ENCODE measurements around the gene IGFBP4.

IGFBP4 gene

GRCh38 chr17:40493697-40494096 lies 50.4 kb downstream of the IGFBP4 start:
- peak; percentile 45 for DNase-seq

GRCh38 chr17:40495140-40495539 lies 51.9 kb downstream of the IGFBP4 start:
- no peak for DNase-seq

GRCh38 chr17:40496170-40496569 lies 52.9 kb downstream of the IGFBP4 start:
- no peak for DNase-seq

GRCh38 chr17:40496634-40497420 lies 53.6 kb downstream of the IGFBP4 start:
- DNase-seq, result no peak

- no peak for DNase-seq
Observed at GRCh38 chr17:40497695-40498094, 54.4 kb downstream of the IGFBP4 start.

- no peak for DNase-seq
Observed at GRCh38 chr17:40498281-40499084, 55.2 kb downstream of the IGFBP4 start.

GRCh38 chr17:40499551-40500189 lies 56.4 kb downstream of the IGFBP4 start:
- DNase-seq, result no peak

- no peak for DNase-seq
Observed at GRCh38 chr17:40500190-40500589, 56.9 kb downstream of the IGFBP4 start.

- no peak for DNase-seq
Observed at GRCh38 chr17:40500709-40501108, 57.5 kb downstream of the IGFBP4 start.

GRCh38 chr17:40501499-40501911 lies 58.3 kb downstream of the IGFBP4 start, which contains the start of gene TNS4:
Gene TNS4 (minus strand): TSS chr17:40501623. CDS start chr17:40496425, 5,198 bp downstream.
- no peak for DNase-seq

- DNase-seq, result no peak
Observed at GRCh38 chr17:40502716-40503115, 59.5 kb downstream of the IGFBP4 start.

- no peak for DNase-seq
Observed at GRCh38 chr17:40503154-40503553, 59.9 kb downstream of the IGFBP4 start.

GRCh38 chr17:40506786-40507185 lies 63.5 kb downstream of the IGFBP4 start:
- no peak for DNase-seq

Measured in NCI-H446 treated with DMSO at 0.1 percent for 48 hours (cell line).